T-helper 22 cell (primary cell): ENCODE data around the gene MTERF4.

Source experiments
- DNase-seq: peaks from one replicate; pipeline ENCODE4 v3.0.0-alpha.2; 2020; ENCODE audit warnings: low read depth

MTERF4 gene

DNA sequence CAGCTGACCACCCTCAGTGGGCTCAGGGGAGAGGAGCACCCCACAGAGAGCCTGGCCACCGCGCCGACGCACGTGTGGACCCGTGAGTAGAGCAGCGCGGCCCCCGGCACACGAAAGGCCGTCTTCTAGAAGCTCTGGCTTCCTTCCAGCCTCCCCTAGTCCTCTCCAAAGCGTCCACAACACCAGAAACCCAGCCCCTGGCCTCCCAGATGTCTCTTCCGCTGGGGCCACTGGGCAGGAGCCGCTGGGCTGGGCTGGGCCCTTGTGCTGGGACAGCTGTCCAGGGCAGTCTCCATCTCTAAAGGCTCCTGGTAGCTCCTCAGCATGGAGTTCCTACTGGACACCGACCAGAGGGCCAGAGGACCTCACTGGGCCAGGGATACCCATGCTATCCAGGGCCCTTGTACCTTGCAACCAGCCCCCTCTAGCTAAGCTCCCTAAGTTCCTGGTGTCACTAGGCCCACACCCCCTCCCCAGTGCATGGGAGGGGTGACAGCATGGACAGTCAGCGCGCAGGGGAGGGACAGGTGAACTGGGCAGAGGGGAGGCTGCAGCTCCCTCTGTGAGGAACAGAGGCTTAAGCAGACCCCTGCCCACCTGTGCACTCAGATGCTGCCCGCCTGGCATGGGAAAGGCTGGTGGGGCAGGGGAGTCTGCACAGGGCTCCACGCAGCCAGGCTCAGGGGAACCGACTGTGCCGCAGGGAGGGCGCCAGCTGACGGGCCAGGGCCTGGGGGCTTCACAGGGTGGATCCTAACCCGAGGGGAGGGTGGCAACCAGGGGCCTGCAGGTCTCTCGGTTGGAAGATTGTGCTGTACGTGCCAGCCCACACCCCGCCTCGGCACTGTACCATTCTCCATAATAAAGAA, 32.9 kb downstream of the MTERF4 start:
- no peak for DNase-seq

DNA sequence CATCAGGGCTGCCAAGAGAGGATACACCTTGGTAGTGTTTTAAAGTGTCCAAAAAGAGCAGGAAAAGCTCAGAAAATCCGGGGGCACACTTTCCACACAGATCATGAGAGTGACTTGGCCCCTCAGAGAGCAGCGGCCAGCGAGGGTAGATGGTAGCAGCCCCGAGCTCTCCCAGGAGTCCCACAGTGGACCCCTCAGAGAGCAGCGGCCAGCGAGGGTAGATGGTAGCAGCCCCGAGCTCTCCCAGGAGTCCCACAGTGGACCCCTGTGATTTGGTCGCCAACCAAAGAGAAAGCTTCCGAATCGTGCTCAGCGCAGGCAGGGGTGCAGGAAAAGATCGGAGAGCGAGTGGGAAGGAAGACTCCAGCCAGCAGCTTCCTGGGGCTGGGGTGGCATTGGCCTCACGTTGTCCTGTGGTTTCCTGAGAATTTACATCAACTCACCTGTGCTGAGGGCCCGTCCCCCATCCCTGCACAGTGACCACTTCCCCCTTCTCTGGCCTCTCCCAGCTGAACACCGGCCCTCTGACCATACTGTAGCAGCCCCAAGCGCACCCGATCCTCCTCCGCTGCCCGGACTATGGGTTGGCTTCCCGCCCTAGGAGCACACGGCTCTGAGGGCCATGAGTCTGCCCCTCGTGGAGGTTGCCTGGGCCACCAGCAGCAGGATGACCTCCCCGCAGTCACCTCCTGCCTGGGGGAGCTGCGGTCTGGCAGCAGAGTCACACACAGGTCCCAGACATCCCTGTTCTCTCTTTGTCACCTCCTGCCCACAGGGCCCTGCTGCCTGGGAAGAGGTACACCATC, 33.7 kb downstream of the MTERF4 start:
- no peak for DNase-seq

DNA sequence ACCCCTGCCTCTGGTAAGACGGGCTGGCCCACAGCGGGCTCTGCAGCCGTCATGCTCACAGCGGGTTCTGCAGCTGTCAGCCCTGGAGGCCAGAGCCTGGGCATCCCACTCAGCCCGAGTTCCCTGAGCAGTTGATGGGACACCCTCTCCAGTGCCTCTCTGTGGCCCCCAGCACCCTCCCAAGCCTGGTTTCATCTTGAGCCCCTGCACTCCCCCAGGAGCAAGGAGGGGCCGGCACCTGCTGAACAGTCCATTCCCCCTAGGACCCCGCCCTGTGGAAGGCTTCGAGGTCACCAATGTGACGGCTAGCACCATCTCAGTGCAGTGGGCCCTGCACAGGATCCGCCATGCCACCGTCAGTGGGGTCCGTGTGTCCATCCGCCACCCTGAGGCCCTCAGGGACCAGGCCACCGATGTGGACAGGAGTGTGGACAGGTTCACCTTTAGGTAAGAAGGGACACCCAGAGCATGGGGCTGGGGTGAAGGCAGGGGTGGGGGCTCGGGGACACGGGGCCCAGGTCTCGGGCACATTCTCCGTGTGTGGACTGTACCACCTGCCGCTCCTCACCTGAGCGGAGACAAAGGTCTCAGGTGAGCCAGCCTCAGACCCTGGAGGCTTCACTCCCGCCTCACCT, 34.5 kb downstream of the MTERF4 start:
- DNase-seq, result no peak

DNA sequence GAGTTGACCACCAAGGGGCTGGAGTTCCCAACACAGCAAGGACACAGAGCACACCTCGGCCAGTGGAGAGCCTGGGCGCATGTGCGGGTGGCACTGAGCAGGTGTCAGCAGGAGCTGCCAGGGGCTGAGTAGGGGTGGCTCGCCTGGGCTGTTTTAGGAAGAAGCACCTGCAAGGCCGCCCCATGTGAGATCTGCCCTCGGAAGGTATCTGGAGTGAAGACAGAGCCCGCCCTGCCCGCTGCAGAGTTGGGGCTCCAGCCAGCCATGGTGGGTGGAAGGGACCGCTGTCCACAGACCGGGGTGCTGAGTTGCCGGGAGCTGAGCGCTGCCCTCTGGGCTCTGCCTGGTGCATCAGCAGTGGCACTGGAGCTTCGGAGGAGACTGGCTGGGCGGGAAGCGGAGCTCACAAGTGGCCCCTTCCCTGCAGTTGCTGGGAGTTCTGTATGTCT, 35.2 kb downstream of the MTERF4 start:
- DNase-seq, result no peak

DNA sequence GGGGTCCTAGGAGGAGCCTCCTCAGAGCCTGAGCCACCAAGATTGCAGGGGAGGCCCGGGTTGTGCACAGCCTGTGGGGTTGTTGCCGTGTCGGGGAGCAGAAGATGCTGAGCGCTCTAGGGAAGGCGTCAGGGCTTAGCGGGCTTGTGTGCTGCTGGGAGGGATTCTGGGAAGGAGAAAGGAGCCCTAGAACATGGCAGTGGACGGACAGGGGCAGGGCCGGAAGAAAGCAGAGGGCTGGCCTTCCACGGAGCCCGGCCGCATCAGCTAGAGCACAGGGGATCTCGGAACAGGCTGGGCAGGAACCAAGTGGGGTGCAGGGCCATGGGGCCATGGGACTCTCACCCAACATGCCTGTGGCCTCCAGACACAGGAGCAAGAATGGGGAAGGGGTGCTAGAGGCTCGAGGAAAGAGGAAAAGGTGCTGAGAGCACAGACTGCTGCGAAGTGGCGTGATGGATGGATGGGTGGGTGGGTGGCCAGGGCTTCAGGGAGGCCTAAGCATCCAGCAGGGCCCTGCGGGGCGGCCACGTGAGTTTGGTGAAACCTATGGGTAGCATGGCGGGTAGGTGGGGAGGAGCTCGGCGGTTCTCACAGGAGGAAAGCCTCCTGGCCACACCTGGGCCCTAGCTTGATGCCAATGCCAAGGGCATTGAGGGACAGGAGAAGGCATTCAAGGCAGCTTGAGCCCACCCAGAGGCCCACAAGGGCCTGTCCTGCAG, 35.8 kb downstream of the MTERF4 start:
- no peak for DNase-seq

DNA sequence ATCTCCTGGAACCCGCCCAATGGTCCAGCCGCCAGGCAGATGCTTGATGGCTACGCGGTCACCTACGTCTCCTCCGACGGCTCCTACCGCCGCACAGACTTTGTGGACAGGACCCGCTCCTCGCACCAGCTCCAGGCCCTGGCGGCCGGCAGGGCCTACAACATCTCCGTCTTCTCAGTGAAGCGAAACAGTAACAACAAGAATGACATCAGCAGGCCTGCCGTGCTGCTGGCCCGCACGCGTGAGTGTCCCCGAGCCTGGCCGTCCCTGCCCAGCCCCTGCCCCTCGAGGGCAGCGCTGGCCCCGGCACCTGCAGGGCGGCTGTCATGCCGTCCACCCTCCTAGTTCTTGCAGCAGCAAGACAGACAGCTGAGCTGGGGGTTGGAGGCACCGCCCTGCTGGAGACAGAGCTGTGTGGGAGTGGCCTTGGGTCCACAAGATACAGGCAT, 36.7 kb downstream of the MTERF4 start:
- no peak for DNase-seq

DNA sequence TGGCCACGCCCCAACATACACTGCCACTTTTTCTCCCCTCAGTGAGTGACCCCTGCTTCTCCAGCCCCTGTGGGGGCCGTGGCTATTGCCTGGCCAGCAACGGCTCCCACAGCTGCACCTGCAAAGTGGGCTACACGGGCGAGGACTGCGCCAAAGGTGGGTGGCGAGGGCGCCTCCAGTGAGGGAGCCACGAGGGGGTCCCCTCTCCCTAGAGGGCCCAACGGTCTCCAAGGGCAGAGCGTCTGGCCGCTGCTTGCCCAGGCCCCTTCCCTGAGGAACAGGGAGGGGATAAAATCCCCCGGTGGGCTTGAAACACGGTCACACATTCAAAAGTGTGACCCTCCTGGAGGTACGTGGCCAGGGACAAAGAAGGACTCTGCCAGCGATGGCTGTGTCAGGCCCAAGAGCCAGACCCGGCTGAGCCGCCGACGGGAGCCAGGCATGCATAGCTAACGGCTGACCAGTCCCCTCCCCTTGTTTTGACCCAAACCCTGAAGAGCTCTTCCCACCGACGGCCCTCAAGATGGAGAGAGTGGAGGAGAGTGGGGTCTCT, 37.2 kb downstream of the MTERF4 start:
- DNase-seq, result no peak

DNA sequence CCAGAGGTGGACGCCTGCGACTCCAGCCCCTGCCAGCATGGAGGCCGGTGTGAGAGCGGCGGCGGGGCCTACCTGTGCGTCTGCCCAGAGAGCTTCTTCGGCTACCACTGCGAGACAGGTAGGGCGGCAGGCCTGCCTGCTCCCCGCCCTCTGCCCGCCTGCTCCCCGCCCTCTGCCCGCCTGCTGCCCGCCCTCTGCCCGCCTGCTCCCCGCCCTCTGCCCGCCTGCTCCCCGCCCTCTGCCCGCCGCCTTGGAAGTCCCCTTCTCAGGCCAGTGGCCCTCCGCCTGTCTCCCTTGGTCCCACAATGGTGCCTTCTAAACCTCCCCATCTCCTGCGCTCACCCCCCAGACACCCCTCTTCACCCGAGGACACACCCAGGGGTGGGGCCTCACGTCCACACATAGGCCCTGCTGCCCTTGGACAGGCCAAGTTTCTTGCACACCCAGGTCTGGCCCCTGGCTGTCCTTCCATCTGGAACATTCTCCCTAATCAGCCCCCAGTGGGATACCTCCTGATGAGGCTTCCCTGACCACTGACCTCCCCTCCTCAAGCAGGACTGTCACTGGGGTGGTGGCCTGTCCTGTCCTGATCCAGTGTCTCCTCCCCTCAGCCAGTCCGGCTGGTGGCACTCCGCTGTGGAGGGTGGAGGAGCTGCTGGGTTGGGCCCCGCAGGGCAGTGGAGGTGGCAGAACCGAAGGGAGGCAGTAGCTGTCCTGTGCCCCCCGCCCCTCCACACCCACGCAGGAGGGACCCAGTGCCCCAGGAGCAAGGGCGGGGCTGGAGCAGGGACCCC, 37.9 kb downstream of the MTERF4 start:
- DNase-seq, result peak; percentile 11

DNA sequence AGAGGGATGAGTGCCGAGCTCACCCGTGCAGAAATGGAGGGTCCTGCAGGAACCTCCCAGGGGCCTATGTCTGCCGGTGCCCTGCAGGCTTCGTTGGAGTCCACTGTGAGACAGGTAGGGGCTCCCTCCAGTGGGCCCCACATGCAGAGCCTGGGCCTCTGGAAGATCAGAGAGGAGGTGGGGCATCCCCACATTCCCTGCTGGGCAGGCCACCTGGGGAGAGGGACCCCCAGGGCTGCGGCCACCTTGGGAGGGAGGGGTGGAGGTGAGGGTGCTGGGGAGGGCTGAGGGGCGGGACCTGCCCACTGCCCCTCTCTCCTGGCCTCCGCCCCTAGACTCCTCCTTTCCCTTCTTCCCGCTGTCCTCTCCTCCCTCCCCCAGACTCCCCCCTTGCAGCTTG, 38.5 kb downstream of the MTERF4 start:
- DNase-seq, result no peak

DNA sequence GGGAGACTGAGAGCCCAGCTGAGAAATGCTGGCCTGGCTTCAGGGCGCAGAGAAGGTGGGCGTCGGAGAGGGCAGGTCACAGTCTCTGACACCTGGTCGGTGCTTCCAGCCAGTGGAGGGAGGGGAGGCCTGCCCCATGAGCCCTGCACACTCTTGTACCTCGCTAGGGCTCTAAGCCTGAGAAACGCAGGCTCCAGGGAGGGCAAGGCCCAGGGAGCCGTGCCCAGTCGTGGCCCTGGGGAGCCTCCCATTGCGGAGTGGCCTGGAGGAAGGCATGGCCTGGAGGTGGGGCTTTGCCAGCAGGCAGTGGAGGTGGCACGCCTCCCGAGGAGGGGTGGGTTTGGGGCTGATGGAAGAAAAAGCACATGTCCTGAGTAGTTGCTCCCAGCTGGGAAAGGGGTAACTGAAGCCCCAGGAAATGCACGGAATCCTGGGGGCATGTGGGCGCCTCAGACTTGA, 39.0 kb downstream of the MTERF4 start:
- no peak for DNase-seq

DNA sequence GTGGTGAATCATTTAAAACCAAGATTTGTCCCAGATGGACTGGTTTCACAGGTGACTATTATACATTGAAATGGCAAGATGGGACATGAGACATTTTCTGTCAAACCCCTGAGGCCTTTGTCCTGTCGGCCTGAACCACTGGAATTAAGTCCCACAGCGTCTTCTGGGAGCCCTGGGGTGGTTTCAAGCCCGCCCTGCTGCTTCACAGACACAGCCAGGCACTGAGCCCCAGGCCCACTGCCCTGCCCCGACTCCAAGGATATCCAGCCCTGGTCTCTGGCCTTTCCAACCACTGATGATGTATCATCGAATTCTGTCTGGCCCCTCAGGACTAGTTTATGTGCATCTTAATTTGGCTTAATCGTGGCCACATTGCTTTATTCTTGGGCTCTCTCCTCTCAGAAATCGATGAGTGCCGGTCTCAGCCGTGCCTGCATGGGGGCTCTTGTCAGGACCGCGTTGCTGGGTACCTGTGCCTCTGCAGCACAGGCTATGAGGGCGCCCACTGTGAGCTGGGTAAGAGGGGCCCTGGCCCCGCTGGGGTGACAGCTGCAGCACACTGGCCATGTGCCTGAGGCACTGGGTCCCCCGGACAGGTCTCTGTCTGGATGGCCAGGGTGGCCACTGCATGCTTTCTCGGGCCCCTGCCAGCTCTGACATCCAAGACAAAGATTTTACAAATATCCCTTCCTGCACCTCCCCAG, 39.5 kb downstream of the MTERF4 start:
- DNase-seq, result no peak

DNA sequence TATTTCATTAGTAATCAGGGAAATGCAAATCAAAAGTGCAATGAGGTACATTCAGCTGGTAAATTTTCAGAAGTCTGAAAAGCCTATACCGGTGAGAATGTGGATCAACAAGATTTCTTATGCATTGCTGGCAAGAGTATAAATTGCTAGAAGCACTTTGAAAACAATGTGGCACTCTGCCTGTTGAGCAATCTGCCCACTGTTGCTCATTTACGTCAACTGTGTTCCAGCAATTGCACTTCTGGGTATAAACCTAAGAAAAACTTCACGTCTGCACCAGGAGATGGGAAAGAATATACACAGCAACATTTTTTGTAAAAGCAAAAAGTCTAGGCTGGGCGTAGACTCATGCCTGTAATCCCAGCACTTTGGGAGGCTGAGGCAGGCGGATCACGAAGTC, 40.8 kb downstream of the MTERF4 start:
- no peak for DNase-seq

DNA sequence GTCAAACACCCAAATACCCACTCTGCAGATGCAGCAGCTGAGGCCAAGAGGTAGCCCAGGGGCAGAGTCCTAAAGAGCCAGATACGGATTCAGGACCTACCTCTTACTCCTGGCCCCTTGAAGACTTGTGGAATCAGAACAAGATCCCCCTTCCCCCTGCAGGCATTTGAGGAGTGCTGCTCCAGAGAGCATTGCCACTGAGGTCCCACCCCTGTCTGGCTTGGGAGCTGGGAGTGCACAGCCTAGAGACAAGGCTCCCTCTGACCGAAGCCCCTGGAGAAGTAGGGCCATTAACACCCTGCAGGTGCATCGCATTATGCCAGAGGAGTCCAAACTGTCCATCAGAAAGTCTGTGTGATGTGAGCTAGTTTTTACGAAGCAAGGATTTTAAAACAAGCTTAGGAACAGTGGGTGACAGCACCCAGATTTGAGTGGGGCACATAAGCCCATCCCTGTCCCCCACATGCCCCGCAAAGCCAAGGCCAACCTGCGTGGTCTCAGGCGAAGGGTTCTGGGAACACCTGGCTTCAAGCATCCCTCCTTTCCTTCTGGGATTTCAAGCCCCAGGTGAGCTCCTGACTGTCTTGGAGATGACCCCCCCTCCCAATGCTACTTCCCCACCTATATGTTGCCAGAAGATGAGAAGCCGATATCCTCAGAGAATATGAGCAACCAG, 48.4 kb downstream of the MTERF4 start:
- DNase-seq, result no peak

DNA sequence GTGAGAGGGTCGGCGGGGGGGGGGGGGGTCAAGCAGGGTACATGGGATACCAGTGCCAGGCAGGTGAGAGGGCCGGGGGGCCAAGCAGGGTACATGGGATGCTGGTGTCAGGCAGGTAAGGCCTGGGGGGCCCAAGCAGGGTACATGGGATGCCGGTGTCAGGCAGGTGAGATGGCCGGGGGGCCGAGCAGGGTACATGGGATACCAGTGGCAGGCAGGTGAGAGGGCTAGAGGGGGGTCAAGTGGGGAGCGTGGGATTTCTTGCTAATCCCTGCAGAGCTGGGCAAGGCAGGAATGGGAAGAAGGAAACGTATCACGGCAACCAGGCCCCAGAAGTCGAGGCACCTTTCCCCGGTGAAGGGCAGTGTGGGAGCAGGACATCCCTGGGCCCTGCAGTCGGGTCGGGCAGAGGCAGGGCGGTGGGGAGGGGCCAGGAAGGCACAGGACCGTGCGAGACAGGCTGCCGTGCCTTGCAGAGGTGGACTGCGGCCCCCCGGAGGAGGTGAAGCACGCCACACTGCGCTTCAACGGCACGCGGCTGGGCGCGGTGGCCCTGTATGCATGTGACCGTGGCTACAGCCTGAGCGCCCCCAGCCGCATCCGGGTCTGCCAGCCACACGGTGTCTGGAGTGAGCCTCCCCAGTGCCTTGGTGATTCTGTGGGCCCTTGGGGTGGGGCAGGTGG, 49.3 kb downstream of the MTERF4 start:
- DNase-seq, result no peak

DNA sequence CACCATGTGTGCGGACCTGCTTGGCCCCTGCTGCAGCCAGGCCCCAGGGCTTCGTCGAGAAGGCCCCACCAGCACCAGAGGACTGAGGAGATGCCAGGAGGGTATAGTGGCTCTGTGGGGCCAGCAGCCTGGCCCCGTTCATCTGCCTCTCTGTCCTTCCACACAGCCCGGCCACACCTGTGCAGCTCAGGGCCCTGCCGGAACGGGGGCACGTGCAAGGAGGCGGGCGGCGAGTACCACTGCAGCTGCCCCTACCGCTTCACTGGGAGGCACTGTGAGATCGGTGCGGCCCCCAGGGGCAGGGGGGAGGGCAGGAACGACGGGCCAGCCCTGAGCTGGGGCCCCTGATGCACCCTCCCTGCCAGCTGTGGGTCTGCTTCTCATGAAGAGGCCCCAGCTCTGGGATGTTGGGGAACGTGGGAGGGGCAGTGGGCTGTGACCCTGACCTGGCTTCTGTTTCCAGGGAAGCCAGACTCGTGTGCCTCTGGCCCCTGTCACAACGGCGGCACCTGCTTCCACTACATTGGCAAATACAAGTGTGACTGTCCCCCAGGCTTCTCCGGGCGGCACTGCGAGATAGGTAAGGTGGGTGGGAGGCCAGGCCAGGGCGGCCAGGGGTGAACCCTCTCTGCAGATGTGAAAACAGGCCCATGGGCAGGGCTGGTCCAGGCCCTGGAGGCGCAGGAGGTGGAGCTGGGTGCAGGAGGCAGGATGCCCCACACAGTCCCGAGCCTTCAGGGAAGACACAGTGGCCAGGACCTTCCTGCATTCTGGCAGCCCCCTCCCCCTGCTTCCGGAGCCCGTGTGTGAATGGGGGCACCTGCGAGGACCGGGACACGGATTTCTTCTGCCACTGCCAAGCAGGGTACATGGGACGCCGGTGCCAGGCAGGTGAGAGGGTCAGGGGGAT, 50.3 kb downstream of the MTERF4 start:
- no peak for DNase-seq

DNA sequence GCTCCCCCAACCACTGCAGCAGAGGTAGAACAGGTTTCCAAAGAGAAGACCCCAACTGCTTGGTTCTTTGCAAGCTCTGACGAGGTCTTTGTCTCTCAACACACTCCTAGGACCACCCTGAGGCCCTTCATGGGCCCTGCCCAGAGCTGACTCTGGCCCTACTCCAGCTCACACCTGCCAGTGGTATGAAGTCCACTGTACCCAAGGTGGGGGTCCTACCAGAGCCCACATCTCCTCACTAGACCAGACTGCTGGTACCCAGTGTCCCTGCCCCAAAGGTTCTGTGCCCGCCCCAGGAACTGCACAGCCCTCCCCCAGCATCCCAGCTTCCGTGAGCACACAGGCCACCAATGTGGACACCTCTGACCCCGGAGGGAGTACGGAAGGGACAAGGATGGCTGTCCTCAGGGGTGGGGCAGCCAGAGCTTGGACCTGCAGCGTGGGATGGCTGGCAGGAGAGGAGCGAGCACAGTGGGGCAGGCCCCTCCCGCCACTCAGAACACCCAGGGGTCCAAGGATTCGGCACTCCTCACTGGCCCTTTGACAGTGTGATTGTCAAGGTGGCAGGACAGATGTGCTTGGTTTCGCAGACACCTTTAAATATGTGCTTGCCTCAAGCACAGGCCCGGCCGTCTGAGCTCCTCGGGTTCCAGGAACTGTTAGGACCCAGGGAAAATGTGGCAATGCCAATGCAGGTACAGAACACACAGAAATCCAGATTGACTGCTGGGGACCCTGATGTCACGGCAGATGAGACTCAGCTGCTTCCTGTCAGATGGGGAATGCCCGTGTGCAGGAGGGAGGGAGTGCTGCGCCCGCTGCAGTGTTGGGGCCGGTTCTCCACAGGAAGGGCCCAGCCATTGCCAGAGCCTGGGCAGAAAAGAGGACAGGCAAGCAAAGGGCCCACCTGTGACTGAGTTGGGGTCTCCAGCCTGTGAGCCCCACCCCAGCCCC, 51.2 kb downstream of the MTERF4 start:
- DNase-seq, result no peak
